Prostate gland (tissue), 2 donors: ENCODE results near the gene ANKAR. TPM values are rescaled to one million over a fixed set of nuclear protein-coding genes. Genes with fewer than 3 reads are reported as not detected.
"Not testable (repeated sequence)": the region's sequence is repeated elsewhere in the genome, so short reads cannot be mapped to it uniquely, and the experiment has no call there.

Source experiments
- DNase-seq: peaks from one replicate; pipeline ENCODE4 v3.0.0-alpha.2; 2019; ENCODE audit warnings: low spot score
- H3K27ac ChIP-seq, 2 donors: fragments of 200-600 bp; sonication (generic); 2 replicates each; pipeline ENCODE4 v1.5.1; 2017 to 2019
- H3K27me3 ChIP-seq: fragments of 200-600 bp; sonication (generic); replicated peaks from 2 replicates; pipeline ENCODE4 v1.5.1; 2019; ENCODE audit not compliant: insufficient read depth
- H3K36me3 ChIP-seq, 2 donors: fragments of 200-600 bp; sonication (generic); 1 replicate in 1 of 2; 2 replicates in 1 of 2; pipeline versions ENCODE4 v1.5.1 to v1.8.1; 2017 to 2019
- H3K4me1 ChIP-seq: fragments of 200-600 bp; sonication (generic); replicated peaks from 2 replicates; pipeline ENCODE4 v1.5.1; 2019
- H3K4me3 ChIP-seq, 2 donors: fragments of 200-600 bp; sonication (generic); 2 replicates each; pipeline ENCODE4 v1.5.1; 2017 to 2019
- H3K9me3 ChIP-seq: fragments of 200-600 bp; sonication (generic); 2 replicates; pipeline ENCODE4 v1.5.1; 2017
- CTCF ChIP-seq, 4 experiments: fragments of 200-600 bp in 2 of 4; fragments of 450-650 bp in 2 of 4; sonication (generic) in 2 of 4; IDR thresholded peaks; 1 replicate in 3 of 4; 2 replicates in 1 of 4; pipeline ENCODE4 v1.5.1; 2016 to 2019; ENCODE audit warnings: antibody characterized with exemption in 4 of 4, mild to moderate bottlenecking in 2 of 4, moderate library complexity in 2 of 4
- POLR2A ChIP-seq: fragments of 450-650 bp; IDR thresholded peaks from one replicate; pipeline ENCODE4 v1.6.1; 2016; ENCODE audit warnings: antibody characterized with exemption, mild to moderate bottlenecking
- POLR2AphosphoS5 ChIP-seq: sonication (generic); formaldehyde crosslinking; IDR thresholded peaks from one replicate; pipeline ENCODE4 v1.6.1; 2017; ENCODE audit warnings: antibody characterized with exemption
- WGBS: methylation state at CpG from one replicate; pipeline ENCODE4 v1.1.5; 2018; 5-methylcytosine and 5-hydroxymethylcytosine counted together
- intact Hi-C: fragments of 100-400 bp; cut with DNase I; formaldehyde crosslinking; loops from one replicate; pipeline ENCODE4 v1.14.2; 2022
- total RNA-seq, 2 donors: library from RNA; depleted of rRNA; stranded (reverse); fragments of >200 nt; gene quantifications; one replicate each; pipeline ENCODE4 v1.1.0, GENCODE V29; 2016

Gene ANKAR
- total RNA-seq, 2 donors from 2014 or later = 10.3 to 13.5 TPM

DNA sequence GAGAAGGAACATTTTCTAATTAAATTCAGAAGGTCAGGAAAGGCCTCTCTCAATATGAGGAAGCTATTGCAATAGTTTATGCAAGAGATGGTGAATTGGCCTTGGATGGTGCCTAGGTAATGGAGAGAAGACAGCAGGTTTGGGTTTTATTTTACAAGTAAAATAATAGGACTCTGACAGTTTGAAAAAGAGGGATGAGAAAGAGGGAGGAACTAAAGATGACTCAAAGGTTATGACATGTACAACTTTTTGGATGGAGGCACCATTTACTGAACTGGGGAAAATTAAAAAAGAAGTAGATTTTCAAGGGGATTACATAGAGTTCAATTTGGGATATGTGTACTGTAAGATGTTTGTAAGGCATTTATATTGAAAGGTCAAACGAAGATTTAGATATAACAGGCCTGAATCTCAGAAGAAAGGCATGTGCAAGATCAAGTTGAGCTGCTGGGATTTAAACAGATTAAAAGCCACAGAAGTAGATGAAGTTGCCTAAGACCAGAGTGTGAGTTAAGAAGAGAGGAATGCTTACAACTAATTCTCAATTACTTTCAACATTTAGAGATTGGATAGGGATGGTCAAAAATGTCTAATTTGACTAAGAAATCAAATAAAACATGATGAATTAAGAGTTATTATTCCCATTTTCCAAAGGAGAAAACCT, 25.5 kb upstream of the ANKAR start:
- 84% methylated on average over 1 of the region's 1 CpG for WGBS

GRCh38 chr2:189651284-189651683, 23.2 kb upstream of the ANKAR start:
- Histone ChIP-seq H3K27me3 (no peaks in the 10 kb centered on the region), H3K4me1 (no peaks in the 10 kb centered on the region), H3K27ac (no peak overlapping the region), H3K9me3 (no peaks in the 10 kb centered on the region), H3K36me3 (no peaks in the 10 kb centered on the region), H3K4me3 (no peak overlapping the region)
- no peak for DNase-seq
- intact Hi-C loops = no loop called here
- no peak for TF ChIP-seq POLR2A
- no peak for TF ChIP-seq POLR2AphosphoS5
- TF ChIP-seq CTCF (IDR thresholded peaks at IDR 0.05) = no peak

More for the DNA sequence above, 25.5 kb upstream of the ANKAR start:
- intact Hi-C loops = no loop called here
- H3K4me1 ChIP-seq = no peaks in the 10 kb centered on the region
- TF ChIP-seq CTCF (IDR thresholded peaks at IDR 0.05) (no peak), POLR2A (no peak), POLR2AphosphoS5 (no peak)
- H3K4me3 ChIP-seq = no peak overlapping the region
- H3K9me3 ChIP-seq = no peaks in the 10 kb centered on the region
- no peak for DNase-seq
- no peaks in the 10 kb centered on the region for H3K27me3 ChIP-seq
- H3K36me3 ChIP-seq = no peaks in the 10 kb centered on the region
- H3K27ac ChIP-seq = no peak overlapping the region

- H3K4me3 ChIP-seq, intact Hi-C loops, H3K4me1 ChIP-seq, DNase-seq, H3K9me3 ChIP-seq, H3K27me3 ChIP-seq, H3K27ac ChIP-seq, H3K36me3 ChIP-seq: not testable (repeated sequence)
- WGBS = 93% methylated on average over 11 of the region's 29 CpGs
Measured at GRCh38 chr2:189653464-189653863, 21.0 kb upstream of the ANKAR start.

GRCh38 chr2:189654641-189655040, 19.8 kb upstream of the ANKAR start:
- H3K9me3 ChIP-seq = no peaks in the 10 kb centered on the region
- DNase-seq = no peak
- 54% methylated on average over 3 of the region's 3 CpGs for WGBS
- no peak overlapping the region for H3K4me3 ChIP-seq
- no peaks in the 10 kb centered on the region for H3K27me3 ChIP-seq
- no peak for TF ChIP-seq CTCF (IDR thresholded peaks at IDR 0.05)
- TF ChIP-seq POLR2AphosphoS5 = no peak
- no peak for TF ChIP-seq POLR2A
- intact Hi-C loops = no loop called here
- no peaks in the 10 kb centered on the region for H3K4me1 ChIP-seq
- no peak overlapping the region for H3K27ac ChIP-seq
- H3K36me3 ChIP-seq = no peaks in the 10 kb centered on the region

- Histone ChIP-seq H3K36me3 (no peaks in the 10 kb centered on the region), H3K4me3 (no peak overlapping the region), H3K9me3 (no peaks in the 10 kb centered on the region), H3K27me3 (no peaks in the 10 kb centered on the region), H3K27ac (no peak overlapping the region), H3K4me1 (no peaks in the 10 kb centered on the region)
- 72% methylated on average over 5 of the region's 5 CpGs for WGBS
- DNase-seq = no peak
- intact Hi-C loops = no loop called here
- TF ChIP-seq POLR2A (no peak), POLR2AphosphoS5 (no peak), CTCF (IDR thresholded peaks at IDR 0.05) (no peak)
Measured at GRCh38 chr2:189657867-189658266, 16.6 kb upstream of the ANKAR start.
